Choroid plexus epithelial cell (primary cell): ENCODE results near the gene MYO9A.
"Not testable (repeated sequence)": the region's sequence is repeated elsewhere in the genome, so short reads cannot be mapped to it uniquely, and the experiment has no call there.

ENCODE experiments used
- DNase-seq: peaks from one replicate; pipeline ENCODE4 v3.0.0-alpha.2; 2010; ENCODE audit warnings: low read depth
- H3K4me3 ChIP-seq: 2 replicates; pipeline ENCODE4 v1.5.1; 2011; ENCODE audit warnings: low read depth, mild to moderate bottlenecking, control low read depth, low read length, moderate library complexity
- CTCF ChIP-seq: conservative IDR thresholded peaks from 2 replicates; pipeline ENCODE4 v1.5.1; 2011; ENCODE audit warnings: low read depth, mild to moderate bottlenecking, control low read depth, inconsistent platforms, low read length, moderate library complexity

Gene MYO9A

DNA sequence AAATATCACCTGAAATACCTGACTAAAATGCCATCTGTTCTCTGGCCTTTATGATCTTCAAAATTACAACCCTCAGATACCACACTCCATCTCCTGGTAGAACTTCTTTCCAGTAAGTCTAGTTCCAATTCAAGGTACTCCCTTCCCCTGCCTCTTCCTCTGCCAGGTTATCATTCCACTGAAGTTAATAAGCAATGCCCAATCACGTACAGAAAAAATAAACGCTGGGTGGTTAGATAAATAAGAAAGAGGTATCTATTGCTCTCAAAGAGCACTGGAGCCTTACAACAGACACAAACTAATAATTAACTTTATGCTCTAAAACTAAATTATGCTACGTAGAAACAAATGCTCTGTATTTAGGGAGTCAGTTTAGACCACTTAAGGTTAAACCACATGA is 112.5 kb downstream of the MYO9A start:
- no peak for DNase-seq
- no peak for TF ChIP-seq CTCF

DNA sequence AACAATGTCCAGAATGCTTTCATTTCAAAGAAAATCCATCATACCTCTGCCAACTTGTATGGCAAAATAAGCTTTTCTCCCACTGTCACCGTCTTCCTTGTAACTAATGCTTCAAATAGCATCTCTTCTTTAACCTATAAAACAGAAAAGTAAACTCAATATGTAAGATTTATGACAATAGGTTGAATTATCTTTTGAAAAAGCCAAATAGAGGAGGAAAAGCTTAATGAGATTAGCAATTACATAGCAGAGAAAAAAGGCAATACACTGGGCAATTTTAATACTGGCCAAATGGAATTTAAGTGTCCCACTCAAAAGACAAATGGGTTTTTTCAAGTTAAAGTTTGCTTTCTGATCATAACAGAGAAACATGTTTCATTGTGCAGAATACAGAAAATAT is 118.1 kb downstream of the MYO9A start:
- DNase-seq = no peak
- no peak overlapping the region for H3K4me3 ChIP-seq
- TF ChIP-seq CTCF = no peak

More for the DNA sequence above, 112.5 kb downstream of the MYO9A start:
- H3K4me3 ChIP-seq = no peak overlapping the region

DNA sequence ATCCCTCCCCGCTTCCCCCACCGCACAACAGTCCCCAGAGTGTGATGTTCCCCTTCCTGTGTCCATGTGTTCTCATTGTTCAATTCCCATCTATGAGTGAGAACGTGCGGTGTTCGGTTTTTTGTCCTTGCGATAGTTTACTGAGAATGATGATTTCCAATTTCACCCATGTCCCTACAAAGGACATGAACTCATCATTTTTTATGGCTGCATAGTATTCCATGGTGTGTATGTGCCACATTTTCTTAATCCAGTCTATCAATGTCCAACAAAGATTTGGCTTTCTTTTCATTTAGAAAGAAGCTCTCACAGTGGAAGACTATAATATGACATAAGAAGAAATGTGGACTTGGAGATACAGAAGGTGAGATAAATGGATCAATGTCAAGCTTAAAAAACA is 119.2 kb downstream of the MYO9A start:
- H3K4me3 ChIP-seq, DNase-seq: not testable (repeated sequence)

DNA sequence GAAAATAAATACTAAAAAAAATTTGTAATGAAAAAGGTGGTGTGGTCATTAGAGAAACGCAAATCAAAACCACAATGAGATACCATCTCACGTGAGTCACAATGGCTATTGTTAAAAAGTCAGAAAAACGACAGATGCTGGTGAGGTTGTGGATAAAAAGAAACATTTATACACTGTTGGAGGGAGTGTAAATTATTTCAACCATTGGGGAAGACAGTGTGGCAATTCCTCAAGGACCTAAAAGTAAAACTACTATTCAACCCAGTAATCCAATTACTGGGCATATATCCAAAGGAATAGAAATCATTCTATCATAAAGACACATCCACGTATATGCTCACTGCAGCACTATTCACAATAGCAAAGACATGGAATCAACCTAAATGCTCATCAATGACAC is 120.3 kb downstream of the MYO9A start:
- no peak overlapping the region for H3K4me3 ChIP-seq
- DNase-seq = no peak
- no peak for TF ChIP-seq CTCF

DNA sequence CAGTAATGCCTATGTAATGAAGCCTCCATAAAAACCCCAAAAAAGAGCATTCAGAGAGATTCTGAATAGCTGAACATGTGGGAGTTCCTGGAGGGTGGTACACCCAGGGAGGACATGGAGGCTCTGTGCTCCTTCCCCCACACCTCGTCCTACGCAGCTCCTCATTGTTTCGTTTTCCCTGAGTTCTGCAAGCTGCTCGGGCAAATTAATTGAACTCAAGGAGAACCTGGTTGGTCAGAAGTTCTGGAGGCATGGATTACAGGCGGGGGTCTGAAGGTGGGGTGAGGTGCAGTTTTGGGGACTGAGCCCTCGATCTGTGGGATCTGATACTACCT is 142.2 kb downstream of the MYO9A start:
- DNase-seq = no peak
- no peak for TF ChIP-seq CTCF
- no peak overlapping the region for H3K4me3 ChIP-seq

DNA sequence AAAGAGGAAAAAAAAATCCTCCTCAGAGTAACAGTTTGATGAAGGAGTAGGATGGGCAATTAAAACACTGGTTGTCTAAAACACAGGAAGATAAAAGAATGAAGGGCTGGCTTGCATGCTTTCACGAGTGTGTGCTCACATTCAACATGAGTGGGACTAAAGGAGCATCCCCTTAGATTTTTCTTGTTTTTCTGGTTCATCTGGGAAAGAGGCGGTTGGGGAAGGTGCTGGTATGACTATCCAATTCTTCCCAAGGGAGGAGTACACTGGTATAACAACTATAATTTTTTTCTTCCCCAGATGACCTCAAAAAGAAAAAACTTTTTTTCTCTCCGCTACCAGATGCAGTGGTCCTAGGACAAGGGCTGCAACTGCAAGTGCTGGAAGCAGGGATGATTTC is 143.7 kb downstream of the MYO9A start:
- no peak overlapping the region for H3K4me3 ChIP-seq
- no peak for DNase-seq
- TF ChIP-seq CTCF = no peak

GRCh38 chr15:71973366-71973765 is 144.6 kb downstream of the MYO9A start:
- H3K4me3 ChIP-seq = no peak overlapping the region
- no peak for DNase-seq
- no peak for TF ChIP-seq CTCF

- no peak for TF ChIP-seq CTCF
Measured at GRCh38 chr15:71971905-71972304, 146.0 kb downstream of the MYO9A start.

More at GRCh38 chr15:71971905-71972304, 146.0 kb downstream of the MYO9A start:
- no peak for DNase-seq
- H3K4me3 ChIP-seq = no peak overlapping the region
